ENCODE data around the gene GAN.

Gene GAN

GRCh38 chr16:81314603-81315270, at the start of gene GAN:
Gene GAN (plus strand): TSS chr16:81314962. CDS start chr16:81315114, 152 bp downstream.
- no peak for TF ChIP-seq CTCF (IDR thresholded peaks at IDR 0.05; ENCODE audit: unreplicated experiment in 3 of 3)
- no peaks in the 10 kb centered on the region for H3K9me3 Mint-ChIP-seq
- peaks cover 28% of the 10 kb centered on the region for H3K4me1 Mint-ChIP-seq
- H3K36me3 Mint-ChIP-seq (ENCODE audit: low read depth), result no peaks in the 10 kb centered on the region
- H3K27me3 Mint-ChIP-seq (ENCODE audit: low read depth), result no peaks in the 10 kb centered on the region
- H3K27ac Mint-ChIP-seq, result peak within 1 kb of the TSS; percentile 59 to 91 (median 89)
- peak within 1 kb of the TSS; percentile 93 to 95 (median 93) for H3K4me3 Mint-ChIP-seq

- Mint-ChIP-seq H3K36me3 (ENCODE audit: low read depth) (peaks cover 3% of the 10 kb centered on the region), H3K27me3 (ENCODE audit: low read depth) (peaks cover 24% of the 10 kb centered on the region), H3K9me3 (peaks cover 3% of the 10 kb centered on the region), H3K27ac (peak overlapping the region in 1 of 3 experiments; percentile 83), H3K4me3 (no peak overlapping the region), H3K4me1 (peaks cover 44% of the 10 kb centered on the region)
- TF ChIP-seq CTCF (IDR thresholded peaks at IDR 0.05; ENCODE audit: unreplicated experiment in 3 of 3), result no peak
Measured at GRCh38 chr16:81265052-81265451, 49.7 kb upstream of the GAN start.

- H3K27ac Mint-ChIP-seq, result peak overlapping the region; percentile 37 to 58 (median 52)
- peaks cover 22% of the 10 kb centered on the region for H3K27me3 Mint-ChIP-seq (ENCODE audit: low read depth)
- H3K9me3 Mint-ChIP-seq, result peaks cover 3% of the 10 kb centered on the region
- TF ChIP-seq CTCF (IDR thresholded peaks at IDR 0.05; ENCODE audit: unreplicated experiment in 3 of 3), result no peak
- H3K4me3 Mint-ChIP-seq, result peak overlapping the region in 2 of 3 experiments; percentile 19 to 51
- peaks cover 42% of the 10 kb centered on the region for H3K4me1 Mint-ChIP-seq
- H3K36me3 Mint-ChIP-seq (ENCODE audit: low read depth), result peaks cover 1% of the 10 kb centered on the region
Measured at GRCh38 chr16:81265658-81266451, 48.9 kb upstream of the GAN start.

GRCh38 chr16:81266680-81267095, 48.1 kb upstream of the GAN start:
- Mint-ChIP-seq H3K9me3 (peaks cover 3% of the 10 kb centered on the region), H3K36me3 (ENCODE audit: low read depth) (no peaks in the 10 kb centered on the region), H3K4me1 (peaks cover 42% of the 10 kb centered on the region), H3K4me3 (no peak overlapping the region), H3K27me3 (ENCODE audit: low read depth) (peaks cover 21% of the 10 kb centered on the region), H3K27ac (peak overlapping the region in 1 of 3 experiments; percentile 37)
- TF ChIP-seq CTCF (IDR thresholded peaks at IDR 0.05; ENCODE audit: unreplicated experiment in 3 of 3), result no peak

GRCh38 chr16:81268509-81268908, 46.3 kb upstream of the GAN start:
- Mint-ChIP-seq H3K27ac (peak overlapping the region in 1 of 3 experiments; percentile 13), H3K4me1 (peaks cover 39% of the 10 kb centered on the region), H3K36me3 (ENCODE audit: low read depth) (no peaks in the 10 kb centered on the region), H3K4me3 (no peak overlapping the region), H3K9me3 (no peaks in the 10 kb centered on the region), H3K27me3 (ENCODE audit: low read depth) (peaks cover 21% of the 10 kb centered on the region)
- TF ChIP-seq CTCF (IDR thresholded peaks at IDR 0.05; ENCODE audit: unreplicated experiment in 3 of 3), result no peak
